IPS-NIHi11 (cell line): ENCODE results near the gene BUB3.

Source experiments
- DNase-seq: peaks from one replicate; pipeline ENCODE4 v3.0.0; 2012; ENCODE audit warnings: mixed read lengths, low spot score

Gene BUB3

DNA sequence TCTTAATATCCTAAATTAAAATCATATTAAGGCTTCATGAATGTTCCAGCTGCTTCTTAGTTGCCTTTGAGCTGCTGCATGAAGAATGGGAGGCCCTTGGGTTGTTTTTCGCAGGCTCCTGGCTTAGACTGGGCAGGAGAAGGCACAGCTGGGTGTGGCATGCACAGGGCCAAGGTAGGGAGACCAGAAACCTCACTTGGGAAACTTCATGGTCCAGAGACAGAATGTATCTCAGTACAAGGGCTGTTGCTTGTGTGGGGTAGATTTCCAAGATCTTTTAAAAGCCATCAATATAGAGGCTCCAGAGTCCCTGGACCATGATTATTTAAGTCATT, 49.9 kb downstream of the BUB3 start:
- no peak for DNase-seq

DNA sequence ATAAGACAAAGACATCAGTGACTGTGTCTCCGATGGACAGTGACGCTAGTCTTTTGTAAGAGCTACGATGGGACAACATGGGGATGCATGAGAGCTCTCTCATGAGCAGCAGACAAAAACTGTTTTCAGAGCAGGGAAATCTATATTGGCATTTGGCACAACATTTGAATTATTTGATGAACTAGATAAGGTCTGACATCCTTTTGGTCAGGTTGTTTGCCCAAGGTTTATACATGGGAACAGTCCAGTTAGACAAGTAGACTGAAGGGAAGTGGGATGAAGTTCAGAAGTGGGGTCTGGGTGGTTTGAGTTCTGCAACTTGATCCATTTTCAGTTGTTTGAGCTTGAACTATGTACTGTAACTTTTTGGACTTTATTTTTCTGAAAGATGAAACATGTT, 50.8 kb downstream of the BUB3 start:
- DNase-seq, result no peak

DNA sequence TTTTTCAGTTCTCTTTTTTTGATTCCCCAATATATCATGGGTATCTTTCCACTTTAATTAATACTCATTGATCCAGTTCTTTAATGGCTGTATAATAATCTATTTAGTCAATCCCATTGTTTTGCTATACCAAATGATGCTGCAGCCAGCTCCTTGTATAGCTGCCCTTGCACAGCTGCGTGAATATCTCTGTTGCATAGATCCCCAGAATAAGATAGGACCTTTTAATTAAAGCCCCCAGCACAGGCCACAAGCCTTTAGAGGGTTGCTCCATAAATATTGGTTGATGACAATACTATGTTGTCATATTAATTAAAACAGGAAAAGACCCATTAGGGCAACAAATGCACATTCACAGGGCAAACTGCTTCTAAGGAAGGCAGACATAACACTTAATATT, 57.9 kb downstream of the BUB3 start:
- no peak for DNase-seq

DNA sequence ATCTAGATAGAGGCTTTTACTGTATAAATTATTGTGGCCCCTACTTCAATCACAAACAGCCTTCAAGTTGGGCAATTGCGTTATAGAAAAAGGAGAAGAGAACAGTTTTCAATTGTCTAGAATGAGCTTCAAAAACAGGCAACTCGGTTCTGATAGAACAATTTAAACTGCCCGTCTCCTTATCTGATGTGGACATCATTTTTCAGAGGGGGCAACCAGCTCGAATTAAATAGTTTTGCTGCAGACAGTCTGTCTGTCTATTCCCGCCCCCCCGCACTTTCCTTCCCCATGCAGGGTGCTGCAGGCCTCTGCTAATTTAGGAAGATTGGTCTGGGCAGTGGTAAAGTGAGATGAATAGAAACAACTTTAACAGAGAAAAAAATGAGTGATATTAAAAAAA, 58.4 kb downstream of the BUB3 start:
- DNase-seq, result no peak

DNA sequence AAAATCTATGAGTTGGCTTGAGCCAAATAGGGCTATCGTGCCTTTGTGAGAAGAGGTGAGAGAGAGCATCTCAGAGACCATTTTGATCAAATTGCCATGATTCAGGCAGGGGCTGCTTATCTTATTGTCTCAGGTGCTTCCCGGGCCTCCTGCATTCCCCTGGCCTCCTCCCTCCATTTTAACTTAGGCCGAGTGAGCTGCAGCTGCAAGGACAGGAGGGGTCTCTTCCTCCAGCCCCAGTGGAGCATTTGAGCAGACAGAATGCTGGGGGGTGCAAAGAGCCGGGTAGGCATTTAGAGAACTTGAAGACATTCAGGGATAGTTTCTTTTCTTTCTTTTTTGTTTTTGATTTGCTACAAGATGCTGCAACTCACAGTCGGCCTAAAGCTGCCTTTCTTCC, 59.0 kb downstream of the BUB3 start:
- DNase-seq, result peak; percentile 38
